HL-60 (cell line): ENCODE results near the gene AIG1.

Source experiments
- GABPA ChIP-seq: IDR thresholded peaks from 2 replicates; pipeline ENCODE4 v1.6.1; 2012; ENCODE audit warnings: low read depth
- POLR2AphosphoS5 ChIP-seq: IDR thresholded peaks from 2 replicates; pipeline ENCODE4 v1.6.1; 2012; ENCODE audit warnings: low read depth
- SPI1 ChIP-seq: IDR thresholded peaks from 2 replicates; pipeline ENCODE4 v1.6.1; 2012; ENCODE audit warnings: low read depth, mild to moderate bottlenecking, borderline replicate concordance
- TF ChIP-seq, protein P1 (sequence below): IDR thresholded peaks from one replicate; pipeline ENCODE4 v1.5.1; 2011; ENCODE audit warnings: low read length, control low read depth, inconsistent platforms; ENCODE audit not compliant: insufficient read depth
- TF ChIP-seq, protein P2 (sequence below): IDR thresholded peaks from 2 replicates; pipeline ENCODE4 v1.6.1; 2012; ENCODE audit warnings: low read depth; ENCODE audit not compliant: insufficient replicate concordance

DNA sequence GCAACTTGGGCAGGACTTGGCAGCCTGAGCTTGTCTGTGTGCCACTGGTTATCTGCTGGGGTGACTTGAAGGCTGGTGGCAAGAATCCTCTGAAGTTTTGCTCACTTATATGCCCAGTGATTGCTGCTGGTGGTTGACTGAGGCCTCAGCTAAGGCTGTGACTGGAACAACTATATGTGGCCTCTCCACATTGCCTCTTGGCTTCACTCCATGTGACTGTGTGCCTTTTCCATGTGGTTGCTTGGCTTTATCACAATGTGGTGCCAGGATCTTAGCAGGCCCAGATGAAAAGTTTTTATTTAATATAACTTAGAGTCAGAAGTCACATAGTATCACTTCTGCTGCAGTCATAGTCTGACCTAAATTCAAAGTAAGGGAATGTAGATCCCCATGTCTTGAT is 285.3 kb downstream of the AIG1 start:
- TF ChIP-seq, protein P1, sequence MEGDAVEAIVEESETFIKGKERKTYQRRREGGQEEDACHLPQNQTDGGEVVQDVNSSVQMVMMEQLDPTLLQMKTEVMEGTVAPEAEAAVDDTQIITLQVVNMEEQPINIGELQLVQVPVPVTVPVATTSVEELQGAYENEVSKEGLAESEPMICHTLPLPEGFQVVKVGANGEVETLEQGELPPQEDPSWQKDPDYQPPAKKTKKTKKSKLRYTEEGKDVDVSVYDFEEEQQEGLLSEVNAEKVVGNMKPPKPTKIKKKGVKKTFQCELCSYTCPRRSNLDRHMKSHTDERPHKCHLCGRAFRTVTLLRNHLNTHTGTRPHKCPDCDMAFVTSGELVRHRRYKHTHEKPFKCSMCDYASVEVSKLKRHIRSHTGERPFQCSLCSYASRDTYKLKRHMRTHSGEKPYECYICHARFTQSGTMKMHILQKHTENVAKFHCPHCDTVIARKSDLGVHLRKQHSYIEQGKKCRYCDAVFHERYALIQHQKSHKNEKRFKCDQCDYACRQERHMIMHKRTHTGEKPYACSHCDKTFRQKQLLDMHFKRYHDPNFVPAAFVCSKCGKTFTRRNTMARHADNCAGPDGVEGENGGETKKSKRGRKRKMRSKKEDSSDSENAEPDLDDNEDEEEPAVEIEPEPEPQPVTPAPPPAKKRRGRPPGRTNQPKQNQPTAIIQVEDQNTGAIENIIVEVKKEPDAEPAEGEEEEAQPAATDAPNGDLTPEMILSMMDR, result no peak
- TF ChIP-seq POLR2AphosphoS5, result no peak
- no peak for TF ChIP-seq SPI1
- TF ChIP-seq GABPA, result no peak
- TF ChIP-seq, protein P2, sequence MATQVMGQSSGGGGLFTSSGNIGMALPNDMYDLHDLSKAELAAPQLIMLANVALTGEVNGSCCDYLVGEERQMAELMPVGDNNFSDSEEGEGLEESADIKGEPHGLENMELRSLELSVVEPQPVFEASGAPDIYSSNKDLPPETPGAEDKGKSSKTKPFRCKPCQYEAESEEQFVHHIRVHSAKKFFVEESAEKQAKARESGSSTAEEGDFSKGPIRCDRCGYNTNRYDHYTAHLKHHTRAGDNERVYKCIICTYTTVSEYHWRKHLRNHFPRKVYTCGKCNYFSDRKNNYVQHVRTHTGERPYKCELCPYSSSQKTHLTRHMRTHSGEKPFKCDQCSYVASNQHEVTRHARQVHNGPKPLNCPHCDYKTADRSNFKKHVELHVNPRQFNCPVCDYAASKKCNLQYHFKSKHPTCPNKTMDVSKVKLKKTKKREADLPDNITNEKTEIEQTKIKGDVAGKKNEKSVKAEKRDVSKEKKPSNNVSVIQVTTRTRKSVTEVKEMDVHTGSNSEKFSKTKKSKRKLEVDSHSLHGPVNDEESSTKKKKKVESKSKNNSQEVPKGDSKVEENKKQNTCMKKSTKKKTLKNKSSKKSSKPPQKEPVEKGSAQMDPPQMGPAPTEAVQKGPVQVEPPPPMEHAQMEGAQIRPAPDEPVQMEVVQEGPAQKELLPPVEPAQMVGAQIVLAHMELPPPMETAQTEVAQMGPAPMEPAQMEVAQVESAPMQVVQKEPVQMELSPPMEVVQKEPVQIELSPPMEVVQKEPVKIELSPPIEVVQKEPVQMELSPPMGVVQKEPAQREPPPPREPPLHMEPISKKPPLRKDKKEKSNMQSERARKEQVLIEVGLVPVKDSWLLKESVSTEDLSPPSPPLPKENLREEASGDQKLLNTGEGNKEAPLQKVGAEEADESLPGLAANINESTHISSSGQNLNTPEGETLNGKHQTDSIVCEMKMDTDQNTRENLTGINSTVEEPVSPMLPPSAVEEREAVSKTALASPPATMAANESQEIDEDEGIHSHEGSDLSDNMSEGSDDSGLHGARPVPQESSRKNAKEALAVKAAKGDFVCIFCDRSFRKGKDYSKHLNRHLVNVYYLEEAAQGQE, result no peak
